Fibroblast of gingiva (primary cell): Measurements from ENCODE around the gene HOXB5.

Source experiments
- DNase-seq: peaks from one replicate; pipeline ENCODE4 v3.0.0-alpha.2; 2011; ENCODE audit warnings: low read depth

Gene HOXB5

DNA sequence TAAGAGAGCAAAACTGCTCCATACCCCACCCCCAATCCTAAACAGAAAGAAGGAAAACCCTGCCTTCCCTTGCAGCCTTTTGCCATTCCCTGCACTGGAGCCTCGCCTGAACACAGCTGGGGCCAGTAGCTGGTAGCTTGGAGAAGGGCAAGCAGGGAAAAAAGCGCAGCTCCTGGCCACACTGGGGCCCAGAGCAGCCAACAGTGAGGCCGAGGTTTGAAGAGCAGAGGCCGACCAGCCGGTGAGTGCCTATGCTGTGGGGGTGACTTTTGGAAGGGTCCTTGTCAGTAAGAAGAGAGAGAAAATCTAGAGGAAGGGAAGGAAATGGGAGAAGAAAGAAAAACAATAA is 35.8 kb upstream of the HOXB5 start:
- no peak for DNase-seq

DNA sequence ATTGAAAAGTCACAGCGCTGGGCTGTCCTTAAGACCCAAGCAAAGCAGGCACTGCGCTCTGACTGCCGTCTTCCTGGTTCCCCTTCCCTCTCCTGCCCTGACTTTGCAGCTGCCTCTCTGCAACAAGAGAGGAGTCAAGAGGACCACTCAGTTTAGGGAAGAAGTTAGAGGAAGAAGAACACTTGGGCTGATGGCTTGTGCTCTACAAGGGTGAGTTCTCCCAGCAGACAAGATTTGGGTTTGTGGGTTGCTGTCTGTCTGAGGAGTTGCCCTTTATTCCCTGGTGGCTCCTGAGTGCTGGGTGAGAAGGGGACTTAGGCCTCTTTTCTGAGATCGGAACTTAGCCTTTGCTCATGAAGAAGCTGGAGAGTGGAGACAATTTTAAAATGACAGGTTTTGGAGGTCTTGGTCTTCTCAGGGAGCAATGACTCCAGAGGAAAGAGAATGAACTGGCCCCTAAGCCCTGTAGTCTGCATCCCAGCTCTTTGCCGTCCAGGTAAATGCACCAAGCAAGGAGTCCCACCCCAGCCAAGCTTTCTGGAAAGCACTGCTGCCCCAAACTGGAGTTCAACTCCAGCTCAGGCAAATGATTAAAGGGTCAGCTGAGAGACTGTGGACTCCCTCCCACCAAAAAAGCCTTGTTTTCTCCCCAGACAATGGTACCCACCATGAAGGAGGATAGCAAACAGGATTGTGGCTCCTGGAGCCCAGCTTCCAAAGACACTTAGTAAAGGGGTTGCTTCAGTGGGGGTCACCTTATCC is 35.3 kb upstream of the HOXB5 start:
- DNase-seq: no peak

DNA sequence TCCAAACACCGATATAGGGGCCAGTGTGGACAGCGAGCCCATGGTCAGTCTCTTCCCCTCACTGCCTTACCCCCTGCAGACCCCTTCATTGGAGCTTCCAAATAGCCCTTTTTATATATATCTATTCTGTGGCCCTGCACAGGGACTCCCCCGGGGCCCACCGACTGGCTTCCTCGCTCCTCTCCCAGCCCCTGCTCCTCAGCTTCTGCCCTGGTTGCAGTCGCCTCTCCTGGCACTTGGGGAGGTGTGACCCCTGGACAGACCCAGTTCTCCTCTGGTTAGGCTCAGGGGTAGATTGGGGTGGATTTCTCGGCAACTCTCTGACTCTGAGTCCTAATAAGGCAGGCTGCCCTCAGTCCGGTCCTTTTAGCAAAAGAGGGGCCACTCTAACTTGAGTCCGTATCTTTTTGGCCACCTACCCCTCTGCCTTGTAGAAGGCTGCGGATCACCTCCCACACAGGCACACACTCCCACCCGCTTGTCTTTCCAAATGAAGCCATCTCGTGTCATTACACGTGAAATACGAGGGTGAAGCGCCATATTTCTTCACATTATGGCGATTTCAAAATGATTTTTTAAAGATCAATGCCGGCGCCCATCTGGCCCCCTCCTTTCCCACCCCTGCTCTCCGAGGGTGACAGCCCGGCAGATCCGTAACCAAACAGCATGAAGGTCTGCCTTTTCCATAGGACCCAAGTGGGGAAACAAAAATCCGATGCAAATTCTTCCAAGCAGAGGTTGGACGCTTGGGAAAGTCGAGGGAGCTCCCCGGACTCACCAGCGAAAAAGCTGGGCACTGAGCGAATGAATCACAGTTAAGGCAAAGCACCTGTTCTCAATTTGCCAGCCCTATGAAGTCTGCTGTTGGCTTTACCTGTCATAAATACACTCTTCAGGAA is 34.3 kb upstream of the HOXB5 start:
- DNase-seq: no peak

DNA sequence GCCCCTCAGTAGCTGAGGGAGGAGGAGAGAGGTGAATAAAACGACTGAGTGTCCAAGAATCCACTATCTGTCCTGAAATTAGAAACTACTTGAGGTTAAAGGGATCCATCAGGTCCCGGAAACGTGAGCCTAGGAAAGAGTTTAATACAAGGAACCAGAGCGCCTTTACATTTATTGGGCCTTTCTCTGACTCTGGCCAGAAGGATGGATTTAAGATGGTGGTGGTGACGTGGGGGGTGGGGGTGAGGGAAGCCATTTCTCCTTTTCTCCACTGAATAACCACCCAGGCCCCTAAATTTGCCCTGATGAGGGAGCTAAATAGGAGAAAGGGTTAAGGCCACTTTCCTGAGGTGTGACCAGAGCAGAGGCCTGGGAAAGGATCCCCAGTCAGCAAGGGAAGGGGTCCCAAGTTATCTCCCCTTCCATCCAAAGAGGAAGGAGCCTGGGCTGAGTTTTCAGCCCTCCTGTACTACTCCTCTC is 33.6 kb upstream of the HOXB5 start:
- no peak for DNase-seq

- DNase-seq: no peak
These were observed 32.9 kb upstream of the HOXB5 start, which contains the start of gene HOXB9 for GRCh38 chr17:48626245-48627117. Gene HOXB9, minus strand, starts transcription at chr17:48626358. Its CDS starts 89 bp downstream, at chr17:48626269.

DNA sequence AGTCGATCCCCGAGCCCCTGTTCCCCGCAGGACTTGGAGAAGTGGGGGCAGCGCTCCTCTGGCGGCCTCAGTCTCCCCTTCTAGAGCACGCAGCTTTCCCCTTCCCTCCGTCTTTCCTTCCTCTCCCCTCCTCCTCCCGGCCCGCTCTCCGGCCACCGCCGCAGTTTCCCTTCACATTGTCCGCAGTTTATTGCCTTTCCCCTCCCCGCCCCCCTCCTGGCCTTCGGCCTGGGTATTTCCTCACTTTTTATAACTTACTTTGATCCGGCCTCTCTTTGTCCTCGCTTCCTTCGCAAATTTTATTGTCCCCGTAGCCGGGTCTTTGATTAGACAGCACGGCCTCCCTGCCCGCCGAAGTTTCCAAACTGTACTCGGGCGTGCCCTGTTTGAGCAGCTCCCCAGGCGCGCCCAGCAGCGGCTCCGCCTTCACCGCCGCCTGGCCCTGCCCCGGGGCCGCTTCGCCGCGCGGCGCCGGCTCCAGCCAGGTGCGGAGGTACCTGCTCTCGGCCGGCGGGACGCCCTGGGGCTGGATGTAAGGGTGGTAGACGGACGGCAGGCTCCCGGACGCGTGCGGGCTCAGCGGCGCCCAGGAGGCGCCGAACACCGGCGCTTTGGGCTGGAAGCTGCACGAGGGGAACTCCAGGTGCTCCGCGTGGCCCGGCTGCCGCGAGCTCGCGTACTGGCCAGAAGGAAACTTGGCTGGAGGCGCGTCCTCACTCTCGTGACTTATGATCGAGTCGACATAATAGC is 32.1 kb upstream of the HOXB5 start:
- DNase-seq: no peak

DNA sequence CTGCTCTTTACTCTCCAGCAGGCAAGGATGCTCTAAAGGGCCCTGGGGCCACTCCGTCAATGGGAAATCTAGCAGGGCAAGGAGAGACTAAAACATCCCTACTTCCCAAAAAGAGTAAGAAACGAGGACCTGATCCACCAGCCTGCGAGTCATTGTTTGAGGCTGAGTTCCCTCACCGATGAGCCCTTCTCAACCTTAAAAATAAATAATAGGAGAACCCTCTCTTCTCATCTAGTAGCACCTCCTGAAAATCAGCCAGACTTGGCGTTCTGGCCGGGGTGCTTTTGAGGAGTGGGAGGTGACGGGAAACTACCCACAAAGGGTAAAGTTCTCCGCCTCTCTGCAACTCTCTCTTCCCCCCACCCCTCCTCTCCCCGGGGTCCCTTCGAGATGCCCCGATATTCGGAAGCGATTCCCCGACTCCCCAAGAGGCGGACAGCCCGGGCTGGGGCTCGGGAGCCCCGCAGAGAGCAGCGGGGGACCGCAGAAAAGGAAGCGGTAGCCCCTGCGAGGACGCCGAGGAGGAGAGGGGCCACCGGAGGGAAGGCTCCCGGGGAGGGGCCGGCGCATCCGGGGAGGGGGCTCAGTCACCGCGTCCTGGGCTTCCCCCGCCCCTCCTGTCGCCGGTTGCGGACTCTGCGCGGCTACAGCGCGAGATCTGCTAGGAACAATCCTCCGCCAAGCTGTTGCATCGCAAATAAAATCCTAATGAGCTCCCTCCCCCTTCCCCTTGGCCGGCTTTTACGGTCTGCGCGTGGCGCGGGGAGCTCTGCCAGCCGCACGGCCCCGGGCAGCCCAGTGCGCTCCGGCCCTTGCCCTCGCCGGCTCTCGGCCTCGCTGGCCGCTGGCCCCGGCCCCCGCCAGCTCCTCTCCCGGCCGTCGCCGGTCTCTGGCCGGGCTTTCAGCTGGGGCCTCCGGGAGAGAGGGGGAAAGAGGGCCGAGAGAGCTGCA is 31.2 kb upstream of the HOXB5 start:
- no peak for DNase-seq

- no peak for DNase-seq
These were observed 30.5 kb upstream of the HOXB5 start for GRCh38 chr17:48624118-48624517.

GRCh38 chr17:48623583-48623982 is 30.0 kb upstream of the HOXB5 start:
- DNase-seq: no peak

DNA sequence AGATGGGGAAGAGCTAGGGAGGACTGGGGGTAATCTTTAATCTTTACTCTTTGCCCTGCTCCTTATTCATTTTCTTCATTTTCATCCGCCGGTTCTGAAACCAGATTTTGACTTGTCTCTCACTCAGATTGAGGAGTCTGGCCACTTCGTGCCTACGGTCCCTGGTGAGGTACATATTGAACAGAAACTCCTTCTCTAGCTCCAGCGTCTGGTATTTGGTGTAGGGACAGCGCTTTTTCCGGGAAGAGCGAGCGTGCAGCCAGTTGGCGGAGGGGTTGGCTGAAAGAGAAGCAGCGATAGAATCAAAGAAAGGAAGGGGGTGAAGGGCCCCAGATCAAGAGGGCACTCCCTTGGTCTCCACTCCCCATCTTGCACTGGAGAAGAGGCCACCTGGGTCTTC is 29.3 kb upstream of the HOXB5 start:
- no peak for DNase-seq

- DNase-seq: no peak
These were observed 28.1 kb upstream of the HOXB5 start for GRCh38 chr17:48621410-48622392.

GRCh38 chr17:48620461-48621139 is 27.0 kb upstream of the HOXB5 start:
- DNase-seq: no peak

DNA sequence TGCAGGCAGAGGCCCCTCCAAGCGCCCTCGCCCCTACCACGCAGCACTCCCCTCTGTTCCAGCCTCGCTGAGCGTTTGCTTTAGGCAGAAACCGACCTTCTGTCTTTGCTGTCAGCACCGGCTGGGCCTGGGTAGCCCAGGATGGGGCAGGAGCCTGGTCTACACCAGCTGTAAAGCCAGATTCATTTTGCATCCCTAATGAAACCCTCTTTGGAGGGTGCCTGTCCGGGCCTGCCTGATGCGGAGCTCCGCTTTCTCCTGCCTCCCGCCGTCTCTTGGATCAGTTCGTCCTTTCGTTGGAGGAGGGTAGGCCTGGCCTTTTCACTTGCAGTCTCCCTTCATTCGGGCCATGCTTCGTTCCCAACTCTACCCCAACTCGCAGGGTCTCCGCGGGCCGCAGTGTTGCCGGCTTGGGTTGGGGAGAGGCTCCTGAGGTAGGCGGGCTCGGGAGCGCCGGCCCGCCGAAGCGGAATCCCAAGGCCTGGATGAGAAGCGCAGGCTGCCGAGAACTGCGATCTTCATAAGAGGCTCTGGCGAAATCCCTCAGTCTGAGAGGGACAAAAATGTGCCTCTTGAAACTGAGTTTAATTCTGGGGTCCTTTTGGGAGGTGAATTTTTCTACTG is 26.4 kb upstream of the HOXB5 start:
- no peak for DNase-seq

- peak; percentile 60 for DNase-seq
These were observed 24.8 kb upstream of the HOXB5 start for GRCh38 chr17:48618256-48618896.

DNA sequence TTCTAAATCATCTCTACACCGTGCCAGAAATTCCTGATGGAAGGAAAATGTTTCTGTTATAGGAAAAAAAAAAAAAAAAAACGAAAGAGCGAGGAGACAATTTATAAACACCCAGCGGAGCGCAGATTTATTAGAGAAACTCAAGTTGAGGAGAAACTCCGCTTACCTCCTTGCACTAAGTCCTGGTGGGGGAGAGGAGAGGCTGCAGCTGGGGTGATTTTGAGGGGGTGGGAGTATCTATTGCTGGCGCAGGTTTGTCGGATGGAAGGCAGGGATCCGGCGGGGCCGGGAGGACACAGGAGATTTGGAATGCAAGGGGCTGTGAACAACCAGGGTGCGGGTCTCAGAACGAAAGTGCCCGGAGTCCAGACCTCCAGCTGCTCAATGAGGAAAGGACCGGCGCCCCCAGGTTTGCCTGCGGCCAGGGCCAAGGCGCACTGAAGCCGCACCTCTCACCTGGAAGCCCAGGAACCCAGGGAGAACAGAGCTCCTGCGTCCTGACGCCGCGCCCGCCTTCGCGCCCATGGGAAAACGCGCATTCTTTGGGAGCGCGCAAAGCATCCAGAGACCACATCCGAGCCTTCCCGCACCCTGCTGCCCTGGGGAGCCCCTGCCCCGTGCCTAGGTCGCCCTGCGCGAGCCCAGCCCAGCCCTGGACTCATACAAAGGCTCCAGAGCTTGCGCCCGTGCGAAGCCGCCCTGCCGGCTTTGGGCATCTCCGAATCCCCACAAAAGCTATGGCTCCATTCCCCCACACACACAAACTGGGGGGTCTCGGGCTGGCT is 24.1 kb upstream of the HOXB5 start:
- no peak for DNase-seq

GRCh38 chr17:48616717-48617470 is 23.3 kb upstream of the HOXB5 start:
- no peak for DNase-seq
